Stomach (tissue), 9 donors: Measurements from ENCODE around the gene GOLGA7B. TPM values are rescaled to one million over a fixed set of nuclear protein-coding genes. Genes with fewer than 3 reads are reported as not detected.

ENCODE experiments used
- DNase-seq, 2 donors: peaks; one replicate each; pipeline versions ENCODE4 v3.0.0 to v3.0.0-alpha.2; 2013 to 2019
- H3K27ac ChIP-seq, 5 donors: fragments of 200-600 bp in 4 of 5; sonication (generic) in 4 of 5; one replicate each; pipeline ENCODE4 v1.5.1; 2013 to 2019; ENCODE audit warnings: mild to moderate bottlenecking in 1 of 5, moderate library complexity in 1 of 5
- H3K27me3 ChIP-seq, 3 donors: fragments of 200-600 bp; sonication (generic); one replicate each; pipeline ENCODE4 v1.5.1; 2017 to 2019; ENCODE audit warnings: mixed run types in 1 of 3
- H3K36me3 ChIP-seq, 4 donors: fragments of 200-600 bp; sonication (generic); 1 replicate in 3 of 4; 2 replicates in 1 of 4; pipeline ENCODE4 v1.5.1; 2016 to 2019
- H3K4me1 ChIP-seq, 4 donors: fragments of 200-600 bp; sonication (generic); one replicate each; pipeline ENCODE4 v1.5.1; 2016 to 2019
- H3K4me3 ChIP-seq, 4 donors: fragments of 200-600 bp; sonication (generic) in 3 of 4; one replicate each; pipeline ENCODE4 v1.5.1; 2016 to 2019; ENCODE audit warnings: mild to moderate bottlenecking in 1 of 4
- H3K9me3 ChIP-seq, 4 donors: fragments of 200-600 bp; sonication (generic); one replicate each; pipeline ENCODE4 v1.5.1; 2016 to 2019
- EP300 ChIP-seq: sonication (generic); formaldehyde crosslinking; IDR thresholded peaks from one replicate; pipeline ENCODE4 v1.6.1; 2017; ENCODE audit warnings: antibody characterized with exemption
- POLR2A ChIP-seq, 4 donors: fragments of 450-650 bp; IDR thresholded peaks; one replicate each; pipeline ENCODE4 v1.6.1; 2016; ENCODE audit warnings: antibody characterized with exemption in 4 of 4, control low read depth in 2 of 4, mild to moderate bottlenecking in 1 of 4, moderate library complexity in 1 of 4
- POLR2AphosphoS5 ChIP-seq, 3 donors: sonication (generic); formaldehyde crosslinking; IDR thresholded peaks; one replicate each; pipeline ENCODE4 v1.6.1; 2016; ENCODE audit warnings: antibody characterized with exemption in 3 of 3
- WGBS, 5 donors: extraction: QIAGEN DNeasy Blood & Tissue Kit in 3 of 5; methylation state at CpG; one replicate each; pipeline versions ENCODE4 v1.1.5 to v1.1.7; 2013 to 2018; 5-methylcytosine and 5-hydroxymethylcytosine counted together
- intact Hi-C: fragments of 100-400 bp; cut with DNase I; formaldehyde crosslinking; loops from one replicate; pipeline ENCODE4 v1.15.1; 2023; ENCODE audit warnings: low total_unique reads
- polyA plus RNA-seq, 3 donors: library from polyadenylated mRNA; stranded (reverse); fragments of 200-250 nt; gene quantifications; one replicate each; pipeline ENCODE4 v1.2.3, GENCODE V29; 2013
- total RNA-seq, 5 donors: library from RNA; depleted of rRNA; stranded (reverse); fragments of >200 nt; gene quantifications; one replicate each; pipeline versions ENCODE4 v1.1.0 to v1.2.3, GENCODE V29; 2014 to 2016
- TF ChIP-seq, protein P1 (sequence below), 7 experiments: fragments of 450-650 bp in 4 of 7; fragments of 200-600 bp in 3 of 7; sonication (generic) in 3 of 7; IDR thresholded peaks; one replicate each; pipeline ENCODE4 v1.5.1; 2016 to 2019; ENCODE audit warnings: antibody characterized with exemption in 7 of 7, control low read depth in 2 of 7, mild to moderate bottlenecking in 1 of 7
- donor health status: healthy with polysubstance abuse.
- donor health status: Bipolar disorder and iron deficiency.
- donor health status: healthy.

Gene GOLGA7B
- total and polyA plus RNA-seq, 8 donors, result 0.31 to 2.8 (median 0.83) TPM

DNA sequence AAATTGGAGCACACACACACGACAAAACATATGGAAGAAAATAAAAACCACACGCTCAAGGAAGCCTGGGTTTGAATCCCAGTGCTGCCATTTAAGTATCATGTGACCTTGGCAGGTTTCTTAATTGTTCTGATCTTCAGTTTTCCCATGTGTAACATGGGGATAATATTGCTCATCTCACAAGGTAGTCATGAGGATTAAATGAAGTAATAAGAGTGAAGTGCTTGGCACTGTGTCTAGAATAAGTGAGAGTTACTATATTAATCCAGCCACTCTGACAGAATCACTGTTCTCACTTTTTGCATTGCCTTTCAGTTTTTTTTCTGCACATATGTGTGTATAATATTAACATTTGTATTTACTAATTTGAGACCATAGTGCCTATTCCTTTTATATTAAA lies 43.3 kb downstream of the GOLGA7B start:
- Histone ChIP-seq H3K36me3 (no peaks in the 10 kb centered on the region), H3K27ac (no peak overlapping the region), H3K27me3 (peaks cover 0 to 29% (median 0%) of the 10 kb centered on the region in 3 donors), H3K4me3 (no peak overlapping the region), H3K9me3 (no peaks in the 10 kb centered on the region), H3K4me1 (peaks cover 8 to 21% (median 17%) of the 10 kb centered on the region in 4 donors)
- no peak for DNase-seq
- intact Hi-C loops, result no loop called here
- 76 to 87% (median 85%) methylated on average over 2 of the region's 2 CpGs for WGBS, 5 donors
- TF ChIP-seq, protein P1, sequence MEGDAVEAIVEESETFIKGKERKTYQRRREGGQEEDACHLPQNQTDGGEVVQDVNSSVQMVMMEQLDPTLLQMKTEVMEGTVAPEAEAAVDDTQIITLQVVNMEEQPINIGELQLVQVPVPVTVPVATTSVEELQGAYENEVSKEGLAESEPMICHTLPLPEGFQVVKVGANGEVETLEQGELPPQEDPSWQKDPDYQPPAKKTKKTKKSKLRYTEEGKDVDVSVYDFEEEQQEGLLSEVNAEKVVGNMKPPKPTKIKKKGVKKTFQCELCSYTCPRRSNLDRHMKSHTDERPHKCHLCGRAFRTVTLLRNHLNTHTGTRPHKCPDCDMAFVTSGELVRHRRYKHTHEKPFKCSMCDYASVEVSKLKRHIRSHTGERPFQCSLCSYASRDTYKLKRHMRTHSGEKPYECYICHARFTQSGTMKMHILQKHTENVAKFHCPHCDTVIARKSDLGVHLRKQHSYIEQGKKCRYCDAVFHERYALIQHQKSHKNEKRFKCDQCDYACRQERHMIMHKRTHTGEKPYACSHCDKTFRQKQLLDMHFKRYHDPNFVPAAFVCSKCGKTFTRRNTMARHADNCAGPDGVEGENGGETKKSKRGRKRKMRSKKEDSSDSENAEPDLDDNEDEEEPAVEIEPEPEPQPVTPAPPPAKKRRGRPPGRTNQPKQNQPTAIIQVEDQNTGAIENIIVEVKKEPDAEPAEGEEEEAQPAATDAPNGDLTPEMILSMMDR (IDR thresholded peaks at IDR 0.05), result no peak
- no peak for TF ChIP-seq EP300
- no peak for TF ChIP-seq POLR2AphosphoS5 (IDR thresholded peaks at IDR 0.05)
- TF ChIP-seq POLR2A (IDR thresholded peaks at IDR 0.05), result no peak

DNA sequence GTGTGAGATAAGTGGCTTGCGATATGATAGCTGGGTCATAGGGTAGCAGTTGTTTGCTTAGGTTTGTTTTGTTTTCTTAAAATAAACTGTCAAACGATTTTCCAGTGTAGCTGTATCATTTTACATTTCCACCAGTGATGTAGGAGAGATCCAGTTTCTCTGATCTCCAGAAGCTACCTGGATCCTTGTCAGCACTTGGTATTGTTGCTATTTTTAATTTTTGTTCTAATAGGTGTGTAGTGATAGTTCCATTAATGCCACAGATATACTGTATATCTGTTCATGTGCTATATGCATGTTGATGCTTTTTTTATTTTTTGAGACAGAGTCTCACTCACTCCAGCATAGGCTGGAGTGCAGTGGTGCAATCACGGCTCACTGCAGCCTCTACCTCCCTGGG lies 44.4 kb downstream of the GOLGA7B start:
- peaks cover 2 to 17% (median 13%) of the 10 kb centered on the region in 4 donors for H3K4me1 ChIP-seq
- DNase-seq, result no peak
- WGBS, 5 donors, result 47 to 62% (median 56%) methylated on average over 3 of the region's 3 CpGs
- intact Hi-C loops, result no loop called here
- no peak overlapping the region for H3K27ac ChIP-seq
- no peak overlapping the region for H3K4me3 ChIP-seq
- no peaks in the 10 kb centered on the region for H3K9me3 ChIP-seq
- H3K27me3 ChIP-seq, result peaks cover 0 to 33% (median 0%) of the 10 kb centered on the region in 3 donors
- no peak for TF ChIP-seq POLR2A (IDR thresholded peaks at IDR 0.05)
- TF ChIP-seq, protein P1 (IDR thresholded peaks at IDR 0.05), result no peak
- TF ChIP-seq EP300, result no peak
- no peak for TF ChIP-seq POLR2AphosphoS5 (IDR thresholded peaks at IDR 0.05)
- H3K36me3 ChIP-seq, result no peaks in the 10 kb centered on the region

DNA sequence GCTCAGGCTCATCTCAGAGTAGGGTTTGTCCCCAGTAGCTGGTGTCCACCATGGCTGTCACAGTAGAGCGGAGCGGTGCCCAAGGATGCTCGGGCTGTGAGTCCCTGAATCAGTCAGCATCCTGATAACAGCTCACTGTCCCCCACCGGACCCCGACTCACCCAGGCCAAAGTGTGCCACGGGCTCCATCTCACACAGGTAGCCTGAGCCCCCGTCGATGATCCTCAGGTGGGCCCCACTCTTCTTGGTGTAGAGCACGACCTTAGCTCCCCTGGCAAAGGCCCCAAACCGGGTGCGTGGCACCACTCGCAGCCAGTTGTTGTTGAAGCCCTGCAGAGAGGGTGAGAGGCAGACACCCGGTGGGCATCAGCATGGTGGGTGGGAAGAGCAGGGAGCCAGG lies 45.4 kb downstream of the GOLGA7B start:
- Histone ChIP-seq H3K4me3 (no peak overlapping the region), H3K36me3 (no peaks in the 10 kb centered on the region), H3K4me1 (peaks cover 0 to 9% (median 6%) of the 10 kb centered on the region in 4 donors), H3K9me3 (no peaks in the 10 kb centered on the region), H3K27me3 (peaks cover 0 to 41% (median 0%) of the 10 kb centered on the region in 3 donors), H3K27ac (no peak overlapping the region)
- 89 to 96% (median 91%) methylated on average over 13 of the region's 13 CpGs for WGBS, 5 donors
- TF ChIP-seq EP300 (no peak), POLR2AphosphoS5 (IDR thresholded peaks at IDR 0.05) (no peak), POLR2A (IDR thresholded peaks at IDR 0.05) (no peak)
- TF ChIP-seq, protein P1 (IDR thresholded peaks at IDR 0.05), result no peak
- DNase-seq, result no peak
- intact Hi-C loops, result no loop called here

DNA sequence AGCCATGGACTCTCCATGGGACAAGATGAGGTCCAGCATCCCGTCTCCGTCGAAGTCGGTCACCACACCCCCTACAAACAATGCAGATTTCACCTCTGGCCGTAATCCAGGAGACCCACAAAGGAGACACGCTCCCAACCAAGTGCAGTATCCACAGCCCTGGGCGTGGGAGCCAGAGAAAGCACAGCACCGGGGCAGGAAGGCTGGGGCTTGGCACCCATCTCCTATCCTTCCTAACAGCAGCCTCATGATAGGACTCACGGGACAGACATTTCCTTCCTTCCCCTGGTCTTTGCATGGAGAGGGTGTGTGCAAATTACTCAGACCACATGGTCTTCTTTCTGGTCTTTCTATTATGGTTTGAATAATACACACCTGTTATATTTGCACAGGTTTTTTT lies 46.3 kb downstream of the GOLGA7B start:
- peaks cover 0 to 9% (median 6%) of the 10 kb centered on the region in 4 donors for H3K4me1 ChIP-seq
- no peak overlapping the region for H3K27ac ChIP-seq
- no peaks in the 10 kb centered on the region for H3K9me3 ChIP-seq
- H3K27me3 ChIP-seq, result peaks cover 0 to 41% (median 0%) of the 10 kb centered on the region in 3 donors
- intact Hi-C loops, result no loop called here
- H3K36me3 ChIP-seq, result no peaks in the 10 kb centered on the region
- TF ChIP-seq POLR2AphosphoS5 (IDR thresholded peaks at IDR 0.05) (no peak), POLR2A (IDR thresholded peaks at IDR 0.05) (no peak), EP300 (no peak)
- TF ChIP-seq, protein P1 (IDR thresholded peaks at IDR 0.05), result no peak
- 43 to 73% (median 57%) methylated on average over 6 to 9 of the region's 9 CpGs for WGBS, 5 donors
- H3K4me3 ChIP-seq, result no peak overlapping the region
- DNase-seq, result no peak
